Karpas-422 (cell line): ENCODE data around the gene ADAD2. TPM values are rescaled to one million over a fixed set of nuclear protein-coding genes. Genes with fewer than 3 reads are reported as not detected.

Source experiments
- DNase-seq: peaks from one replicate; pipeline ENCODE4 v3.0.0-alpha.2; 2015
- H2AFZ ChIP-seq: fragments of 200-600 bp; sonication (generic); 2 replicates; pipeline ENCODE4 v1.6.1; 2014; ENCODE audit warnings: antibody characterized with exemption, low read length, mixed read lengths
- H3K27ac ChIP-seq: fragments of 200-600 bp; sonication (generic); 2 replicates; pipeline ENCODE4 v1.5.1; 2014; ENCODE audit warnings: mild to moderate bottlenecking, low read length, moderate library complexity
- H3K27me3 ChIP-seq: fragments of 200-600 bp; sonication (generic); 2 replicates; pipeline ENCODE4 v1.6.1; 2014; ENCODE audit warnings: low read length, mixed read lengths
- H3K36me3 ChIP-seq: fragments of 200-600 bp; sonication (generic); 2 replicates; pipeline ENCODE4 v1.6.1; 2014; ENCODE audit warnings: low read length, mixed read lengths; ENCODE audit not compliant: insufficient read depth
- H3K4me1 ChIP-seq: fragments of 200-600 bp; sonication (generic); 2 replicates; pipeline ENCODE4 v1.6.1; 2014; ENCODE audit warnings: mild to moderate bottlenecking, low read length, mixed read lengths
- H3K4me2 ChIP-seq: fragments of 200-600 bp; sonication (generic); 2 replicates; pipeline ENCODE4 v1.6.1; 2014; ENCODE audit warnings: low read length, low read depth, mild to moderate bottlenecking; ENCODE audit not compliant: poor library complexity, severe bottlenecking
- H3K4me3 ChIP-seq: fragments of 200-600 bp; sonication (generic); 2 replicates; pipeline ENCODE4 v1.5.1; 2014; ENCODE audit warnings: mild to moderate bottlenecking, antibody characterized with exemption, low read length, mixed read lengths
- H3K79me2 ChIP-seq: fragments of 200-600 bp; sonication (generic); 2 replicates; pipeline ENCODE4 v1.6.1; 2014; ENCODE audit warnings: mild to moderate bottlenecking, low read length, mixed read lengths
- H3K9ac ChIP-seq: fragments of 200-600 bp; sonication (generic); 2 replicates; pipeline ENCODE4 v1.6.0; 2014; ENCODE audit warnings: low read length
- H3K9me2 ChIP-seq: fragments of 200-600 bp; sonication (generic), shearing (Covaris generic); replicated peaks from 2 replicates; pipeline ENCODE4 v1.6.0; 2014; ENCODE audit warnings: mild to moderate bottlenecking, low read length, moderate library complexity; ENCODE audit not compliant: insufficient read depth
- H3K9me3 ChIP-seq: fragments of 300-700, 200-600 bp; sonication (generic); 2 replicates; pipeline ENCODE4 v1.6.1; 2014; ENCODE audit warnings: low read length, mixed read lengths
- H4K20me1 ChIP-seq: fragments of 200-600 bp; sonication (generic); 2 replicates; pipeline ENCODE4 v1.6.1; 2014; ENCODE audit warnings: mild to moderate bottlenecking, antibody characterized with exemption, low read length, low read depth; ENCODE audit not compliant: insufficient read depth
- total RNA-seq: library from RNA; depleted of rRNA; stranded (reverse); fragments of >200 nt; shearing (Covaris generic); gene quantifications from 2 replicates; pipeline ENCODE4 v1.2.3, GENCODE V29; 2014; ENCODE audit warnings: low replicate concordance

The ADAD2 gene
- total RNA-seq, 1 experiment from 2014 or later = not detected

GRCh38 chr16:84183911-84184591 is 6.9 kb upstream of the ADAD2 start:
- Histone ChIP-seq H3K36me3 (no peaks in the 10 kb centered on the region), H3K9me2 (no peaks in the 10 kb centered on the region), H3K79me2 (peaks cover 32% of the 10 kb centered on the region), H3K4me3 (no peak overlapping the region), H3K4me2 (no peak overlapping the region), H3K27ac (no peak overlapping the region), H4K20me1 (0 out of 2 replicates have a peak, but pooled peaks cover 6% of the 10 kb centered on the region), H3K4me1 (peaks cover 12% of the 10 kb centered on the region), H3K9ac (no peak overlapping the region), H2AFZ (no peak overlapping the region), H3K27me3 (no peaks in the 10 kb centered on the region), H3K9me3 (no peaks in the 10 kb centered on the region)
- no peak for DNase-seq

GRCh38 chr16:84184775-84185174 is 6.2 kb upstream of the ADAD2 start:
- H3K9me2 ChIP-seq = no peaks in the 10 kb centered on the region
- H3K9ac ChIP-seq = no peak overlapping the region
- no peak overlapping the region for H2AFZ ChIP-seq
- no peaks in the 10 kb centered on the region for H3K36me3 ChIP-seq
- peaks cover 32% of the 10 kb centered on the region for H3K79me2 ChIP-seq
- no peak overlapping the region for H3K4me3 ChIP-seq
- H3K27me3 ChIP-seq = no peaks in the 10 kb centered on the region
- no peak overlapping the region for H3K27ac ChIP-seq
- no peak for DNase-seq
- H3K9me3 ChIP-seq = no peaks in the 10 kb centered on the region
- H4K20me1 ChIP-seq = 0 out of 2 replicates have a peak, but pooled peaks cover 6% of the 10 kb centered on the region
- H3K4me1 ChIP-seq = peaks cover 12% of the 10 kb centered on the region
- H3K4me2 ChIP-seq = no peak overlapping the region

- H3K36me3 ChIP-seq = no peaks in the 10 kb centered on the region
- peak within 1 kb of the TSS; percentile 97 for H3K4me3 ChIP-seq
- peak within 1 kb of the TSS; percentile 82 for H2AFZ ChIP-seq
- peak; percentile 98 for DNase-seq
- 0 out of 2 replicates have a peak, but pooled peaks cover 6% of the 10 kb centered on the region for H4K20me1 ChIP-seq
- H3K4me2 ChIP-seq = peak within 1 kb of the TSS; percentile 85
- peaks cover 12% of the 10 kb centered on the region for H3K4me1 ChIP-seq
- no peaks in the 10 kb centered on the region for H3K9me2 ChIP-seq
- H3K79me2 ChIP-seq = peaks cover 32% of the 10 kb centered on the region
- peak within 1 kb of the TSS; percentile 86 for H3K9ac ChIP-seq
- no peaks in the 10 kb centered on the region for H3K27me3 ChIP-seq
- no peak within 1 kb of the TSS; the same call in 1 of the 2 replicates for H3K27ac ChIP-seq
- no peaks in the 10 kb centered on the region for H3K9me3 ChIP-seq
These were observed 4.1 kb upstream of the ADAD2 start, which contains the start of gene TAF1C for GRCh38 chr16:84186685-84187437. Gene TAF1C, minus strand, starts transcription at chr16:84187057. Its CDS starts 2,069 bp downstream, at chr16:84184988.

- Histone ChIP-seq H3K79me2 (peaks cover 4% of the 10 kb centered on the region), H3K4me3 (no peak overlapping the region), H3K9me3 (no peaks in the 10 kb centered on the region), H2AFZ (no peak overlapping the region), H3K4me2 (no peak overlapping the region), H4K20me1 (no peaks in the 10 kb centered on the region), H3K4me1 (peaks cover 4% of the 10 kb centered on the region), H3K9me2 (no peaks in the 10 kb centered on the region), H3K27ac (no peak overlapping the region), H3K27me3 (no peaks in the 10 kb centered on the region), H3K36me3 (no peaks in the 10 kb centered on the region), H3K9ac (no peak overlapping the region)
- DNase-seq = no peak
These were observed 509 bp downstream of the ADAD2 start for GRCh38 chr16:84191466-84191865.

GRCh38 chr16:84193480-84193879 is 2.5 kb downstream of the ADAD2 start:
- no peak for DNase-seq

GRCh38 chr16:84194018-84194417 is 3.1 kb downstream of the ADAD2 start:
- no peaks in the 10 kb centered on the region for H3K36me3 ChIP-seq
- no peaks in the 10 kb centered on the region for H3K79me2 ChIP-seq
- no peaks in the 10 kb centered on the region for H3K9me3 ChIP-seq
- H3K9ac ChIP-seq = no peak overlapping the region
- H4K20me1 ChIP-seq = no peaks in the 10 kb centered on the region
- H3K4me2 ChIP-seq = no peak overlapping the region
- no peaks in the 10 kb centered on the region for H3K9me2 ChIP-seq
- peaks cover 4% of the 10 kb centered on the region for H3K4me1 ChIP-seq
- H3K4me3 ChIP-seq = no peak overlapping the region
- H2AFZ ChIP-seq = no peak overlapping the region
- DNase-seq = no peak
- no peaks in the 10 kb centered on the region for H3K27me3 ChIP-seq
- no peak overlapping the region for H3K27ac ChIP-seq

More at GRCh38 chr16:84193480-84193879, 2.5 kb downstream of the ADAD2 start:
- no peaks in the 10 kb centered on the region for H3K27me3 ChIP-seq
- no peaks in the 10 kb centered on the region for H3K9me3 ChIP-seq
- peaks cover 4% of the 10 kb centered on the region for H3K4me1 ChIP-seq
- H3K79me2 ChIP-seq = no peaks in the 10 kb centered on the region
- no peak overlapping the region for H3K27ac ChIP-seq
- no peak overlapping the region for H3K4me3 ChIP-seq
- no peak overlapping the region for H3K9ac ChIP-seq
- no peaks in the 10 kb centered on the region for H3K9me2 ChIP-seq
- H4K20me1 ChIP-seq = no peaks in the 10 kb centered on the region
- no peak overlapping the region for H3K4me2 ChIP-seq
- no peaks in the 10 kb centered on the region for H3K36me3 ChIP-seq
- no peak overlapping the region for H2AFZ ChIP-seq

- peak; percentile 47 for DNase-seq
- Histone ChIP-seq H4K20me1 (no peaks in the 10 kb centered on the region), H3K4me1 (peaks cover 4% of the 10 kb centered on the region), H3K4me3 (no peak overlapping the region), H3K9me2 (no peaks in the 10 kb centered on the region), H3K4me2 (no peak overlapping the region), H2AFZ (no peak overlapping the region), H3K36me3 (no peaks in the 10 kb centered on the region), H3K27ac (no peak overlapping the region), H3K27me3 (no peaks in the 10 kb centered on the region), H3K9me3 (no peaks in the 10 kb centered on the region), H3K79me2 (no peaks in the 10 kb centered on the region), H3K9ac (no peak overlapping the region)
These were observed 3.7 kb downstream of the ADAD2 start for GRCh38 chr16:84194470-84195200.
